HG02885 (cell line): ENCODE results near the gene CCDC149.

ENCODE experiments used
- ATAC-seq: cut with Tn5 transposase; IDR thresholded peaks from one replicate; pipeline ENCODE4 v1.9.1; 2021; ENCODE audit warnings: mild to moderate bottlenecking; ENCODE audit not compliant: unreplicated experiment, poor library complexity

Gene CCDC149

GRCh38 chr4:24807611-24808010, 105.2 kb downstream of the CCDC149 start:
- ATAC-seq = no peak

DNA sequence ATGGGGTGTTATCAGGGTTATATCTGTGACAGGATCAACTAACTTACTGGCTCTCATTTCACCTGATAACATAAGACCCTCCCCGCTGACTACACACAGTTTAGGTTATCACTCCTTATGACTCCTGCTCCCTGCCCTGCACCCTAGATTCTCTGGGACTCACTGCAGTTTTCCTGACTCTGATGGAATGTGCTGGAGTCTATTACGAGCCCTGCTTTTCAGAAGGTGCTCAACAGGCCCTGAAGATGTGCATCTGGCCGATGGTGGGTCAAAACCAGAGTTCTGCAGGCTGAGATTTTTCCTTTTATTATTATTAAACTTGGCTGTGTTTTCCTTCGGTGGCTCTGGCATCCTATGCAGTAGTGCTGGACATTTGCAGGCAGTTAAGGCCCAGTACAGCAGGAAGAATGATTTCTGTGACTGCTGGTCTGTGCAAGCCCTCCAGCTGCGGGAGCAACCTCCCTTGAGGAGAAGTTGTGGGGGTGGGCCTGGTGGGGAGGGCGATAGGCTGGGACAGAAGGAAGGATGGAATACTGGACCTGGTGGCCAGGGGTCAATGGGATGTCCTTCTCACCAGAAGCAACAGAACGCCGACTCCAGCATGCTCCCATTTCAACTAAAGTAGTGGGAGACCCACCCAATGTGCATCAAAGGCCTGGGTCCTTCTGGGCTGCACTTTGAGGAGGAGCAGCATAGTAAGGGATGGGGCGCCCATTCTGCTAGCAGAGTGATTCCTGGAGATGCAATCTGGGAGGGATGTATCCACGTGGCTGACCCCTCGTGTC, 106.4 kb downstream of the CCDC149 start:
- no peak for ATAC-seq

- ATAC-seq = no peak
Observed at GRCh38 chr4:24805566-24805965, 107.3 kb downstream of the CCDC149 start.

DNA sequence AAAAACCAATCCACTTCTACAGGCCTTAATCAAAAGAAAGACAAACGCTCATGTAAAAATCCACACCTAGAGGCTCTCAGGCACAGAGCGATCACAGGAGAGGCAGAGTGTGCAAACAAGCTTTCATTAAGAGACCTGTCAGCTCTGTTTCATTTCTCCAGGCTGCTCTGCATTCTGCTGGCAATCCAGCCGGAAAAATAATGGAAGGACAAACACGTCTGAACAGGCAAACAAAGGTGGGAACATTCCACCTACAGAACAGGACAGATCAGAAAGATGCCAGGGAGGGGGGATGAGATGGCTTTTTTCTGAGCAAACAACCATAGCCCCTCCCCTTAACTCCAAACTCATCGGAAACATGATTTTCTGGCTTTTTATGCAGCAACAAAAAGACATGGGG, 107.8 kb downstream of the CCDC149 start:
- ATAC-seq = no peak

- no peak for ATAC-seq
Observed at GRCh38 chr4:24802648-24803047, 110.2 kb downstream of the CCDC149 start.

DNA sequence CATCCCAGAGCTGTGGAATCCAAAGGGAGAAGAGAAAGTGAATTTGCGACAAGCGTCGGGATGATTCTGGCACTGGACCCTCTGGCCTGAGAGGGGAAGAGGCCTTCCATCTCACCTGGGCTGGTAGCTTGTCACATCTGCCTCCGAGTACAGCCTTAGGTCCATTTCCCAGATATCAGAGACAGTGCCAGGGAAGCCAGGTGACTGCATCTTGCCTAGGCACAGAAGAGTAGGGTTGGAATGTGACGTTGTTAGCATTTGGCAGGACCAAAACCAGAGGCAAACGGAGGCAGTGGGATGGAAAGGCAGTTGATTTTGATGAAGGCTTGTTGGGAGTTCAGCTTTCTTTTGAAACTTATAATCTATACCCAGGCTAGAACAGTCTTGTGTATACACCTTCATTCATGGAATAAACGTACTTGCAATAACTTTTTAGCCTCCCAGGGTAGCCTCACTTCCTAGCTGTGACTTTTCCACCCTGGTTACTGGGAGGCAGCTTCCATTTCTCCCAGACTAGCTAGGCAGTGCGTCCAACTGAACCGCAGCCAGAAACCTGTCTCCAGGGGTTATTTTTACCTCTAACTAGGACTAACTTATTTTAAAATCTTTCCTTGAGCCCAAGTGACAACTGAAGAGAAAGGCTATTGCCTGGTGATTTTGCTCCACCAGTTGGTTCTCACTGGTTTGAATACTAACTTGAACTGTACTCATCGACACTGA, 111.5 kb downstream of the CCDC149 start:
- no peak for ATAC-seq

DNA sequence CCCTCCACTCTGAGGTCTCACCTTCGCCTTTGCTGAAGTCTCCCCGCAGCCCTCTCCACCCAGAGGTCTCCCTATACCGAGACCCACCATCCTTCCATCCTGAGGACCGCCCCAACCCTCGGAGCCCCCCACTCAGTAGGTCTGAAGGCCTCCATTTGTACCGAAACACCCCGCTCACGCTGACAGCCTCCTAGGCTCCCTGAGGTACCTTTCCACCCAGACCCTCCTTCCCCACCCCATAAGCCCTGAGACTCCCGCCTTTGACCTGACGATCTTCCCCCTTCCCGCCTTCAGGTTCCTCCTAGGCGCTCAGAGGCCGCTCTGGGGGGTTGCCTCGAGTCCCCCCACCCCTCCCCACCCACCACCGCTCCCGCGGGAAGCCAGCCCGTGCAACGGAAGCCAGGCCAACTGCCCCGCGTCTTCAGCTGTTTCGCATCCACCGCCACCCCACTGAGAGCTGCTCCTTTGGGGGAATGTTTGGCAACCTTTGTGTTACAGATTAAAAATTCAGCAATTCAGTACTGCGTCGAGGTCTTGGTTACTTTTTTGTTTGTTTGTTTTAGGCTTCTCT, 112.4 kb downstream of the CCDC149 start:
- ATAC-seq = no peak

DNA sequence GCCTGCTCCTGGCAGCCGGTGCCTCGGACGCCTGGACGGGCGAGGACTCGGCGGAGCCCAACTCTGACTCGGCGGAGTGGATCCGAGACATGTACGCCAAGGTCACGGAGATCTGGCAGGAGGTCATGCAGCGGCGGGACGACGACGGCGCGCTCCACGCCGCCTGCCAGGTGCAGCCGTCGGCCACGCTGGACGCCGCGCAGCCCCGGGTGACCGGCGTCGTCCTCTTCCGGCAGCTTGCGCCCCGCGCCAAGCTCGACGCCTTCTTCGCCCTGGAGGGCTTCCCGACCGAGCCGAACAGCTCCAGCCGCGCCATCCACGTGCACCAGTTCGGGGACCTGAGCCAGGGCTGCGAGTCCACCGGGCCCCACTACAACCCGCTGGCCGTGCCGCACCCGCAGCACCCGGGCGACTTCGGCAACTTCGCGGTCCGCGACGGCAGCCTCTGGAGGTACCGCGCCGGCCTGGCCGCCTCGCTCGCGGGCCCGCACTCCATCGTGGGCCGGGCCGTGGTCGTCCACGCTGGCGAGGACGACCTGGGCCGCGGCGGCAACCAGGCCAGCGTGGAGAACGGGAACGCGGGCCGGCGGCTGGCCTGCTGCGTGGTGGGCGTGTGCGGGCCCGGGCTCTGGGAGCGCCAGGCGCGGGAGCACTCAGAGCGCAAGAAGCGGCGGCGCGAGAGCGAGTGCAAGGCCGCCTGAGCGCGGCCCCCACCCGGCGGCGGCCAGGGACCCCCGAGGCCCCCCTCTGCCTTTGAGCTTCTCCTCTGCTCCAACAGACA, 113.1 kb downstream of the CCDC149 start:
- no peak for ATAC-seq

- no peak for ATAC-seq
Observed at GRCh38 chr4:24799196-24799543, 113.7 kb downstream of the CCDC149 start.

DNA sequence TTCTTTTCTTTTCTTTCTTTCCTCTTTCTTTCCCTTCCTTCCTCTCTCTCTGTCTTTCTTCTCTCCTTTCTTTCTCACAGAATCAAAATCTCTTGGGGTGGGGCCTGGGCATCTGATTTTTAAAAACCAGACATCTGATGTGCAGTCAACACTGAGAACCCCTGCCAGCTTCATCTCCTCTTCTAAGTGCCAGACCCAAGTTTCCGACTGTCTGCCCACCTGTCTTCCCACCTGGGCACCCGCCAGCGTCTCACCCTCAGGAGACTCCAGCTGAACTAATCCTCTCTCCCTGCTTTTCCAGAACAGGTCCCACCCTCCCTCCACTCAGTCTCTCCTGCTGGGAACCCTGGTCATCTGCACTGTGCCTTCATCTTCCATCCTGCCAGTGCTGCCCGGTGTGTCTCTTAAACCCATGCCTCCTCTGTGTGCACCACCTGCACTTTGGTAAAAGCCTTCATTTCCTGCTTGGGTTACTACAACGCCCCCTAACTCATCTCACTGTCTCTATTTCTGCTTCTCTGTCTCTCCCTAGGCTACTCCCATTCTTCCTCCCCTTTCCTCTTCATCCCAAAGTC, 114.7 kb downstream of the CCDC149 start:
- ATAC-seq = no peak

- no peak for ATAC-seq
Observed at GRCh38 chr4:24796620-24797019, 116.2 kb downstream of the CCDC149 start.

GRCh38 chr4:24795666-24796381, 117.0 kb downstream of the CCDC149 start:
- ATAC-seq = no peak

- no peak for ATAC-seq
Observed at GRCh38 chr4:24794916-24795665, 117.8 kb downstream of the CCDC149 start, which contains the start of gene SOD3. TSS of gene SOD3 (plus strand) at chr4:24795573. CDS start at chr4:24799522, 3,949 bp downstream.

DNA sequence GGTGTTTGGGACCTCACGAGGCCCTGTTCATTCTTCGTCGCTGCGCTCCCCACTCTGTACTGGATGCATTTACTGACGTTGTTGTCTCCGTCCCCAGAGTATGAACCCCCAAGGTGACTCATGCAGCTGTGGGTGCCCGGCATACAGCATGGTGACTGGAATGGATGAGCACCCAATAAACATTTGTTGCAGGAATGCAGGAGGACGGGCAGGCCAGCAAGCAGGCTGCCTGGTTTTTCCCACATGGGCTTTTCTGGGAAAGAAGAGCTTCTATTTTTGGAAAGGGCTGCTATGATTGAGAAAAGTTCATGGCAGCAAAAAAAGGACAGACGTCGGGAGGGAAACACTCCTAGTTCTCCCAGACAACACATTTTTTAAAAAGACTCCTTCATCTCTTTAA, 118.4 kb downstream of the CCDC149 start:
- no peak for ATAC-seq

- no peak for ATAC-seq
Observed at GRCh38 chr4:24794051-24794450, 118.8 kb downstream of the CCDC149 start.

- no peak for ATAC-seq
Observed at GRCh38 chr4:24793219-24794005, 119.4 kb downstream of the CCDC149 start.

DNA sequence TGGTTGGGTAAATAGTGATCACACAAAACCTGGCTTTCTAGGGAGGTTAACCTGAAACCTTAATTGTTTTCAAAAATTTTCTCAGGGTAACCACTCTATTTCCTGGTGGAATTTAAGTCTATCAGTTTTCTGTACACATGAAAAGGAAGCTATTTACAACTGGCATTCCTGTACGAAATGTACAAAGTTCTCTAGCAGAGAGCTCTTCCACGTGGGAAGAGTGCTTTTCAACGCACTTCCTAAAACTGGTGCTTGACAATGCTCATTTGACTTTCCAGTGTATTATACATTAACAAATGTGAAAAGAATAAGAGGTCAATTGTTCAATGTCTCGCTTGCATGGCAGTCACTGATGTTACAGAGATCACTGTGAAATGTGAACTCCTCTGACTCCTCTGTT, 120.3 kb downstream of the CCDC149 start:
- ATAC-seq = no peak

- no peak for ATAC-seq
Observed at GRCh38 chr4:24791043-24791442, 121.8 kb downstream of the CCDC149 start.
